GM18526 (cell line): ENCODE results near the gene MAGI3.

ENCODE experiments used
- POLR2A ChIP-seq: IDR thresholded peaks from 3 replicates; pipeline ENCODE4 v1.6.1; 2011; ENCODE audit not compliant: insufficient read length; ENCODE audit errors: extremely low read depth

The MAGI3 gene

GRCh38 chr1:113533061-113533460 is 142.7 kb downstream of the MAGI3 start:
- TF ChIP-seq POLR2A: no peak

- TF ChIP-seq POLR2A: no peak
These were observed 144.0 kb downstream of the MAGI3 start for GRCh38 chr1:113534130-113534817.

DNA sequence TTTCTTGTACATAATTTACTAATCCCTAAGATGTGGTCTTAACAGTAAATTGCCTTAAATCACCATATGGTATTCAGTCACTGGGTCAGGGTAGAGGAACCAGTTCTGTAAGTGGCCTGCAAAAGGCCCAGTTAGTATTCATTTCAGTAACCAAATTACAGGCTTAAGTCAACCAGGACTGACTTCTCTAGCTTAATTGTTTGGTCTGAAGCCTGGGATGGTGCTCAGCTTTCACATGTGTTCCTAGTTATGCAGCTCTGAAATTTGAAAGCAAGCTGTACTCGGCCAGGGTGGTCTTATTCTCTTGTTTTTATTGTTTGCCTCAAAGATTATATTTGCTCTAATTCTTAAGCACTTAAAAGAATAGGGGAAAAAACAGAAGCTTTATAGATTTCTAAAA is 144.6 kb downstream of the MAGI3 start:
- no peak for TF ChIP-seq POLR2A

DNA sequence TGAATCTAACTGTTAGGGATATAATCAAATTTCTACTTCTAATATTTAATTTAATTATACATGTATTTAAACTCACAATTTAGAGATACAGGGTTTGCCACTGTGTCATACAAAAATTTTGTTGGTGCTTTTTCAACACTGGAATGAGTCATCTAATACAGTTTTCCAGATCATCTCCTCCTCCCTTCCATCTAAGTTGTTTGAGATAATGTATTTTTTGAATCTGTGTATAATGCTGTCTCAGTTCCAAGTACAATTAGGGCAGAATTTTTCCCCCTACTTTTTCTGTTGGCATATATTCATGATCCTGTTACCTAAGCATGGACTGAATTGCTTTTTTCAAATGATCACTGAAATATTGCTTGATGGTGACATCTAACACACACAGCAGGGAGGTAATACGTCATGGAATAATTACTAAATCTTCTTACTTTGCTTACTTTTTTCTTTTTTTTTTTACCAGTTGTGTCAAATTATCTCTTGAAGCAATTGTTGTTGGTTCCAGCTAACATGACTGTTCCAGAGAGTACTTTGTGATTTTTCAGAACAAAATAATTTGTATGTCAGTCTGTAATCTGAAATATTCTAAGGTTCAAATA is 146.0 kb downstream of the MAGI3 start:
- no peak for TF ChIP-seq POLR2A

- no peak for TF ChIP-seq POLR2A
These were observed 147.9 kb downstream of the MAGI3 start for GRCh38 chr1:113538225-113538624.

GRCh38 chr1:113540335-113540734 is 150.0 kb downstream of the MAGI3 start:
- TF ChIP-seq POLR2A: no peak

- TF ChIP-seq POLR2A: no peak
These were observed 150.8 kb downstream of the MAGI3 start for GRCh38 chr1:113541106-113541505.

DNA sequence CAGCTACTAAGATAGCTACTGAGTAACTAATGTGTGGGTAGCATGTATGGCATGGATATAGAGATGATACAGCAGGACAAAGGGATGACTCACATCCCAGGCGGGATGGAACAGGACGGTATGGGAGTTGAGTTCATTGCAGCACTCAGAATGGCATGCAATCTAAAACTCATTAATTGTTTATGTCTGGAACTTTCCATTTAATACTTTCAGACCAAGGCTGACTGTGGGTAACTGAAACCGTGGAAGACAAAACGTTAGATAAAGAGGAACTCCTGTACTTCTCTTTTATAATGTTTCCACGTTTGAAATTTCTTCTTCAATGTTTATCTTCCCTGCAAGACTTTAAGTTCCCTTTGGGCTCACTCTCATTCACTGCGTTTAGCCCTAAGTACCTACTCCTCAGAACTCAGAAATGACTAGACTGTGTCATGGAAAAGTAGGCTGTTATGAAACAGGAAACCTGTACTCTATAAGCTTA is 151.9 kb downstream of the MAGI3 start:
- no peak for TF ChIP-seq POLR2A

GRCh38 chr1:113543110-113543509 is 152.8 kb downstream of the MAGI3 start:
- no peak for TF ChIP-seq POLR2A

DNA sequence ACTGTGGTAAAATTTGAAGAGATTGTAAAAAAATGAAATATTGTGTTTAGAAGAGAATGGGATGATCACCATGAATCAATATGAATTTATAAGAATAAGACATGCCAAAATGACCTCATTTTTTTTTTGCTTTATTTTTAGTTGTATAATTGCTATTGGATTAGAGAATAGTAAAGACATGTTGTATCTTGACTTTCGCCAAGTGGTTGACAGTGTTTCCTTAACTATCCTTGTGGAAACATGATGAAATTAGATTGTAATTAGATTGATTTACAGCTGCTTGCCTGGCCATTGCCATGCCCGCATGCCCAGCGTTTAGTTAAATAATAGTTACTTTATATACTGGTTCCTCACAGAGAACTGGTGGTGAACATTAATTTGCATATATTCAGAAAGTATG is 154.9 kb downstream of the MAGI3 start:
- no peak for TF ChIP-seq POLR2A

- TF ChIP-seq POLR2A: no peak
These were observed 155.3 kb downstream of the MAGI3 start for GRCh38 chr1:113545626-113546025.

- no peak for TF ChIP-seq POLR2A
These were observed 161.4 kb downstream of the MAGI3 start for GRCh38 chr1:113551728-113552127.

DNA sequence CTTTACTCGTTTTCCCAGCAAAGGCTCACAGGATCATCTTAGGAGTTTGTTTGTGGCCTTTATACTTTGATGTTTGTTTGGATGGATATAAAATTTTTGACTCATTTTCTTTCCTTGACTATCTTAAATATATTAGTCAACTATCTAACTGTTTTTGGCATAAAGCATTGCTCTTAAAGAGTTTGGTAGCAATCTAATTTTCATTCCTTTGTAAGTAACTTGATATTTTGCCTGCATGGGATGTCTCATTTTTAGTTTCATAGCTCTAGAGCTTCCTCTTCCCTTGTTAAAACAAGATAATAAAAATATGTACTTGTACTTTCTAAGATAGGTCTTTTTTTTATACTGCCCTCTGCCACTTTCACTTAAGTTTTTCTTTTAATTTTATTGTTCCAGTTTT is 161.9 kb downstream of the MAGI3 start:
- TF ChIP-seq POLR2A: no peak

DNA sequence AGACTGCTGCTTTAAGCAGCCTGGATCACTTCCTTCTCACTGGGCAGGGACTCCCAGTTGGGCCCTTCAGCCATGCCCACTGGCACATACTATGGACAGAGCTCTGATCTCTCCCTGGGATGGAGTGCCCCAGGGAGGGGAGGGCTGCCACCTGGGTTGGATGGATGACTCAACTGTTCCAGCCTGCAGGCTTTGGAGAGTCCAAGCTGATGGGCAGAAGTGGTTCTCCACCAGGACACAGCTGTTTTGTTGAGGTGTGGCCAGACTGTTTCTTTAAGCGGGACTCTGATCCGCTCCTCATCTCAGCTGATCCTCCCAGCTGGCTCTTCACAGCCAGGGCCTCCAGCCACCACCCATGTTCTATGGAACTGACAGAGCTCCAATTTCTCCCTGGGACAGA is 166.9 kb downstream of the MAGI3 start:
- no peak for TF ChIP-seq POLR2A

DNA sequence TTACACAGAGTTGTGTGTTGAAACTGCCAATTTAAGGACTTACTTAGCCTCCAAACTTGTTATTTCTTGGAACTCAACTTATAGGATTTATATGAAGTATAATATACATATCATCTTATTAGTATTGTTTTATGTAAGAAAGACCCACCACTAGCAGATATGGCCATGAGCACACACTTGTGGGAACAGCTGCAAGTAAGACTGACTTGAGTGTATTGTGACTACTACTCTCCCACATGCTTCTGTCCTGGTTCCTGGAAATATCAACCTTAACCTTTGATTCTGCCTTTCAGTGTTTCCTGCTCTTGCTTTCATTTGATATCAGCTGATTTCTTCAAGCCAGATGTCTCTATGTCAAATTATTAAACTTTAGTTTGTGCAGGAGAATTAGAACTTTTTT is 175.3 kb downstream of the MAGI3 start:
- TF ChIP-seq POLR2A: no peak

GRCh38 chr1:113567427-113567826 is 177.1 kb downstream of the MAGI3 start:
- TF ChIP-seq POLR2A: no peak

DNA sequence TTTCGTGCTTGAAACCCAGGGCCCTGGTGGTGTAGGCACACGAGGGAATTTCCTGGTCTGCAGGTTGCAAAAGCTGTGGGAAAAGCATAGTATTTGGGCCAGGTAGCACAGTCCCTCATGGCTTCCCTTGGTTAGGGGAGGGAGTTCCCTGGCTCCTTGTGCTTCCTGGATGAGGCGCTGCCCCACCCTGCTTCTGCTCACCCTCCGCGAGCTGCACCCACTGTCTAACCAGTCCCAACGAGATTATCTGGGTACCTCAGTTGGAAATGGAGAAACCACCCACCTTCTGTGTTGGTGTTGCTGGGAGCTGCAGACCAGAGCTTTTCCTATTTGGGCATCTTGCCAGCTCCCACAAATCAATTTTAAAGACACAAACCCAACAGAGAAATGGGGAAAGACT is 186.0 kb downstream of the MAGI3 start:
- TF ChIP-seq POLR2A: no peak
